22Rv1 (cell line): ENCODE measurements around the gene SPON2.

Source experiments
- H3K27ac ChIP-seq: fragments of 450-650 bp; 2 replicates; pipeline ENCODE4 v1.5.1; 2017
- ZFX ChIP-seq: fragments of 450-650 bp; IDR thresholded peaks from 2 replicates; pipeline ENCODE4 v1.6.1; 2017; ENCODE audit warnings: antibody characterized with exemption, borderline replicate concordance
- TF ChIP-seq, protein P1 (sequence below): fragments of 450-650 bp; IDR thresholded peaks from 2 replicates; pipeline ENCODE4 v1.5.1; 2017; ENCODE audit warnings: mild to moderate bottlenecking

SPON2 gene

DNA sequence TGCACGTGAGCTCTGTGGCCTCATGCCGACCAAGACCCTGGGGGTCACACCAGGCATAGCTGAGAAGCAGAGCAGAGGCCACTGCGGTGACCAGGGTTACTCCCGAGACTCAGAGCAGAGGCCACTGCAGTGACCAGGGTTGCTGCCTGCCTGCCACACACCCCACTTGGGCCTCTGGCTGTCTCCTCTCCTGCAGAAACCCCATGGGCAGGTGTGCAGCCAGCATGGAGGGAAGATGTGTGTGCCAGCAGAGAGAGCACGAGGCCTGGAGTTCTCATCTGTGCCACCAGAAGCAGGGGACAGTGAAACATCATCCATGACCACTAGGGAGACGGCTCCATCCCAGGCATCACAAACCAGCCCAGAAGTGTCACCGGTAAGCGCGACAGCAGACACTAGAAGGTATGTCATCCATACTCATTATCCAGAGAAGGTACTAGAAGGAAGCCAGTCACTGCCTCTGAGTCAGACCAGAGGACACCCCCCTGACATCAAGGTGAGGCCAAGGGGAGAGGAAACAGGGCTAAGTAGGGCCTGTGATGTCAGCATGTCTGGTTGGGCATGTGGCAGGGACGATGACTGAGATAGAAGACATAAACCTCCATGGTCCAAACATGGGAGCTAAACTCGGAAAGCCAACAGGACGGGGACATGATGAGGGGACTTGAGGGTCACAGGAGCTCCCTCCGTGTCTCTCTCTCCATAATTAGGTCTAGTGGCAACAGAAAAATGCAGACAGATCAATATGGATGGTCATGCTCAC, 24.2 kb upstream of the SPON2 start:
- TF ChIP-seq ZFX: no peak
- TF ChIP-seq, protein P1, sequence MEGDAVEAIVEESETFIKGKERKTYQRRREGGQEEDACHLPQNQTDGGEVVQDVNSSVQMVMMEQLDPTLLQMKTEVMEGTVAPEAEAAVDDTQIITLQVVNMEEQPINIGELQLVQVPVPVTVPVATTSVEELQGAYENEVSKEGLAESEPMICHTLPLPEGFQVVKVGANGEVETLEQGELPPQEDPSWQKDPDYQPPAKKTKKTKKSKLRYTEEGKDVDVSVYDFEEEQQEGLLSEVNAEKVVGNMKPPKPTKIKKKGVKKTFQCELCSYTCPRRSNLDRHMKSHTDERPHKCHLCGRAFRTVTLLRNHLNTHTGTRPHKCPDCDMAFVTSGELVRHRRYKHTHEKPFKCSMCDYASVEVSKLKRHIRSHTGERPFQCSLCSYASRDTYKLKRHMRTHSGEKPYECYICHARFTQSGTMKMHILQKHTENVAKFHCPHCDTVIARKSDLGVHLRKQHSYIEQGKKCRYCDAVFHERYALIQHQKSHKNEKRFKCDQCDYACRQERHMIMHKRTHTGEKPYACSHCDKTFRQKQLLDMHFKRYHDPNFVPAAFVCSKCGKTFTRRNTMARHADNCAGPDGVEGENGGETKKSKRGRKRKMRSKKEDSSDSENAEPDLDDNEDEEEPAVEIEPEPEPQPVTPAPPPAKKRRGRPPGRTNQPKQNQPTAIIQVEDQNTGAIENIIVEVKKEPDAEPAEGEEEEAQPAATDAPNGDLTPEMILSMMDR: no peak

GRCh38 chr4:1195891-1196401, 23.6 kb upstream of the SPON2 start:
- no peak overlapping the region for H3K27ac ChIP-seq
- TF ChIP-seq ZFX: no peak
- TF ChIP-seq, protein P1: no peak

More for the DNA sequence above, 24.2 kb upstream of the SPON2 start:
- H3K27ac ChIP-seq: no peak overlapping the region

GRCh38 chr4:1195109-1195671, 22.8 kb upstream of the SPON2 start:
- TF ChIP-seq, protein P1: no peak
- TF ChIP-seq ZFX: no peak
- no peak overlapping the region for H3K27ac ChIP-seq

DNA sequence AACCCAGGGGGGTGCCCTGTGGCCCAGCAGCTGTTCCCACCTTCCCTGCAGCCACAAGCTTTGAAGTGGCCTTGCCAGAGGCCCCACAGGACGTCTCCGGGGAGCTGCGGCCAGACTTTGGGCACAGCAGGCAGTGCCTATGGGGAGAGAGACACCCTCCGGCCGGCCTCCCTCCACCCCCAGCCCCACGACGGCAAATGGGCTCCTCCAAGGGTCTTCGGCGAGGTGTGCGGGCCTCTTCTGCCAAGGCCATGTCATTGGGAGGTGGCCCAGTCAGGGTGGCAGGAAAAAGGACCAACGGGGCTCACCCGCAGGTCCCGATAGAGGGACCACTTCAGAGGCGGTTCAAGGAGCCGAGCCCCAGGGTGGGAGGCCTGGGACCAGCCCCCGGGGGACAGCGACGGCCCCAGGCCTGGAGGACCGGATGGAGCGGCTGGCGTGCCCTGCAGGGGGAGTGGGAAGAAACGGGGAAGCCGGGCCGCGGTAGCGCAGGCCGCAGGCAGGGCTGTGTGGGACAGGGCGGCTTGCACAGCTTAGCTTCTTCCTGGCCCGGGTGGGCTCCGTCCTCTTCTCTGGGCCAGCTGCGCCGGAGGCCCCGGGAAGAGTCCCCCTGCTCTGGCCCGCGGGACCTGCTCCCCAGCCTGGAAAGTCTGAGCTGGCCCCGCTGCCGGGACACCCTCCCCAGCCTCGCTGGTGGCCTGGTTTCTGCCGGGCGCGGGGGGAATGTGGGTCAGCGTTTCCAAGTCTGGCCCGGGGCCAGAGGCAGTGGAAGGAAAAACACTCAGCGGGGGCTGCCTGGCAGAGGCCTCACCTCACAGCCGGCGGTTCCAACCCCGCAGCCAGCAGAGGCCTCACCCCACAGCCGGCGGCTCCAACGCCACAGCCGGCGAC, 21.9 kb upstream of the SPON2 start:
- no peak for TF ChIP-seq ZFX
- TF ChIP-seq, protein P1: no peak
- no peak overlapping the region for H3K27ac ChIP-seq

DNA sequence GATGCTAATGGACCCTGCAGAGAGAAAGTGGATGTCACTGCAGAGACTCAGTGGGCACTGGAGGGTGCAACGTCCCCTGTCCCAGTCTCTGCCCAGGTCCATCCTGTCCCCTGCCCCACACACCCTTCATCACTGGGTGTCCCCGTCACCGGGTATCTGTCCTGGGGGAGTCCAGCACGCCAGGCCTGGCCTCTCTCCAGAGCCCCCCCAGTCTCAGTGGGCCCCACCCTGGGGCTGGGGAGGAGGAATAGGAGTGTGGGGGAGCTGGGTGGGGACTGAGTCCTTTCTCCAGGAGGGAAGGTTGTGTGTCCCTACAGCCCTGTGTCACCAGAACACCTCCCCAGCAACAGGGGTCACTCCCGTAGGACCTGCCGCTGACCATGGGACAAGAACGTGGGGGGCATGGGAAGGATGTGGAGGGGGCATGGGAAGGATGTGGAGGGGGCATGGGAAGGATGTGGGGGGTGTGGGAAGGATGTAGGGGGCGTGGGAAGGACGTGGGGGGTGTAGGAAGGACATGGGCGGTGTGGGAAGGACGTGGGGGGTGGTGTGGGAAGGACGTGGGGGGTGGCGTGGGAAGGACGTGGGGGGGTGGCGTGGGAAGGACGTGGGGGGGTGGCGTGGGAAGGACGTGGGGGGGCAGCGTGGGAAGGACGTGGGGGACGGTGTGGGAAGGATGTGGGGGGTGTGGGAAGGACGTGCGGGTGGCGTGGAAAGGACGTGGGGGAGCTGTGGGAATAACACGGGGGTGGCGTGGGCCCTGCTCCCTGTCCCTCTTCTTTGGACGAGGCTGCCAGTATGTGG, 21.0 kb upstream of the SPON2 start:
- no peak overlapping the region for H3K27ac ChIP-seq
- TF ChIP-seq ZFX: no peak
- TF ChIP-seq, protein P1: no peak

DNA sequence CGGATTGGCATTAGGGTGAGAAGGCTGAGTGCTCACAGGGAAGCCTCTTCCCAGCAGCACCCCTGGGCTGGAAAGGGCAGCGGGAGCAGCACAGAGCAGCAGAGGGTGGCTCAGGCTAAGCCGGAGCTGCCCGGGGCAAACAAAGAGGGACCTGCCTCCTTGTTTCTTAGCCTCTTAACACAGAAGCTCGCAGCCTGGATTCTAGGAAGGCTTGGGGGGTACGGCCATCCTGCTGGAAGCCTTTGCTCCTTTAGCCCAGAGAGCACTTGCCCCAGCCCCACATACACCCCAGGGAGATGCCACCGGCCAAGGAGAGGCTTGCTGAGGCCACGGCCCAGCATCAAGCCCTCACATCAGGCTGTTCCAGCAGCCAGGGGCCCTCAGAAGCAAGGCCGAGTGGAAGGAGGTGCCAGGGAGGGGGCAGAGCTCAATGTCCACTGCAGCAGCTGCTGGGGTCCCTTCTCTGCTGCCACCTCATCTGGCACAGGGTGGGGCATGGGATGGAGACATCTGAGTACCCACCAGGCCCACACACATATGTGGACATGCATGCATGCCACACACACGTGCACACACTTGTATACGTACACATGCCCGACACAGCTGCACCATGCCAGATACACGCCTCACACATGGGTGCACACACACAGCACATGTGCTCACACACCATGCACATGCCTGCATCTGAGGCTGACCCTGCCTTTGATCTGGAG, 20.3 kb upstream of the SPON2 start:
- TF ChIP-seq, protein P1: no peak
- no peak for TF ChIP-seq ZFX
- no peak overlapping the region for H3K27ac ChIP-seq
